Activated CD8-positive, alpha-beta T cell treated with anti-CD3 and anti-CD28 coated beads for 36 hours (primary cell): Measurements from ENCODE around the gene STEEP1. TPM values are rescaled to one million over a fixed set of nuclear protein-coding genes. Genes with fewer than 3 reads are reported as not detected.
A peak's percentile ranks its signal among the peaks of the same experiment; 100 is the strongest.
"Not testable (repeated sequence)": the region's sequence is repeated elsewhere in the genome, so short reads cannot be mapped to it uniquely, and the experiment has no call there.

Source experiments
- ATAC-seq: fragments of 200-7000 bp; cut with Tn5 transposase; one replicate; pipeline ENCODE4 v1.10.0; 2021; ENCODE audit warnings: mild to moderate bottlenecking, moderate library complexity
- CTCF ChIA-PET: fragments of 350-600 bp; sonication (Branson Sonifier 250); formaldehyde crosslinking; loops from one replicate; lab custom pipeline; 2021; ENCODE audit warnings: antibody characterized with exemption; lab: Charles Lee
- POLR2A ChIA-PET: fragments of 350-600 bp; sonication (Branson Sonifier 250); formaldehyde crosslinking; loops from one replicate; lab custom pipeline; 2021; ENCODE audit warnings: antibody characterized with exemption; lab: Charles Lee
- DNase-seq: peaks from one replicate; pipeline ENCODE4 v3.0.0-alpha.2; 2020
- H3K27ac Mint-ChIP-seq: one replicate; pipeline ENCODE4 v1.8.0; 2021; ENCODE audit warnings: mild to moderate bottlenecking, mixed read lengths
- H3K27me3 Mint-ChIP-seq: one replicate; pipeline ENCODE4 v1.8.0; 2021; ENCODE audit warnings: mixed read lengths
- H3K36me3 Mint-ChIP-seq: one replicate; pipeline ENCODE4 v1.8.0; 2021; ENCODE audit warnings: low read depth, mixed read lengths
- H3K4me1 Mint-ChIP-seq: one replicate; pipeline ENCODE4 v1.8.0; 2021; ENCODE audit warnings: low read depth, mixed read lengths
- H3K4me3 Mint-ChIP-seq: one replicate; pipeline ENCODE4 v1.8.0; 2021; ENCODE audit warnings: mild to moderate bottlenecking, moderate library complexity, mixed read lengths
- H3K9me3 Mint-ChIP-seq: one replicate; pipeline ENCODE4 v1.8.0; 2021; ENCODE audit warnings: mixed read lengths
- CTCF ChIP-seq: fragments of 200-600 bp; IDR thresholded peaks from one replicate; pipeline ENCODE4 v1.8.0; 2022; ENCODE audit warnings: antibody characterized with exemption, mild to moderate bottlenecking
- intact Hi-C: fragments of 100-400 bp; cut with micrococcal nuclease; formaldehyde crosslinking; loops from one replicate; pipeline ENCODE4 v1.10.0; 2022
- total RNA-seq, 2 experiments: library from RNA; stranded (reverse); gene quantifications; one replicate each; pipeline ENCODE4 v1.2.3, GENCODE V29; 2021

STEEP1 gene
- total RNA-seq, 2 experiments from 2014 or later, result 18.2 to 19.2 TPM

GRCh38 chrX:119505945-119506344 is 59.3 kb downstream of the STEEP1 start:
- Mint-ChIP-seq H3K27me3 (no peaks in the 10 kb centered on the region), H3K4me1 (peaks cover 15% of the 10 kb centered on the region), H3K27ac (no peak overlapping the region), H3K9me3 (no peaks in the 10 kb centered on the region), H3K36me3 (no peaks in the 10 kb centered on the region), H3K4me3 (no peak overlapping the region)
- no peak for TF ChIP-seq CTCF
- POLR2A ChIA-PET, result interaction anchor here (0.9 kb wide), 1 partner anchor 73 kb away, joined by 3 read pairs; no protein-coding TSS in a partner anchor
- intact Hi-C loops, result no loop called here
- CTCF ChIA-PET, result interaction anchor here (1.3 kb wide), 1 partner anchor 23 kb away, joined by 3 read pairs; no protein-coding TSS in a partner anchor
- DNase-seq, result no peak
- no peak for ATAC-seq

DNA sequence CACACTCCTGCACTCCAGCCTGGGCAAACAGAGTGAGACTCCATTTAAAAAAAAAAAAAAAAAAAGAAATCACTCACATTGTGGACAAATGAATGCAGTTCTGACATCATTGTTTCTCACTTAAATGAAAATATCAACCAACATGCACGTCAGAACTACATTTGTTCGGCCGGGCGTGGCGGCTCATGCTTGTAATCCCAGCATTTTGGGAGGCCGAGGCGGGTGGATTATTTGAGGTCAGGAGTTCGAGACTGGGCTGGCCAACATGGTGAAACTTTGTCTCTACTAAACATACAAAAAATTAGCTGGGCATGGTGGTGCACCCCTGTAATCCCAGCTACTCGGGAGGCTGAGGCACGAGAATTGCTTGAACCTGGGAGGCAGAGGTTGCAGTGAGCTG is 60.1 kb downstream of the STEEP1 start:
- peaks cover 15% of the 10 kb centered on the region for H3K4me1 Mint-ChIP-seq
- H3K4me3 Mint-ChIP-seq, H3K9me3 Mint-ChIP-seq, intact Hi-C loops, DNase-seq, H3K27me3 Mint-ChIP-seq, ATAC-seq, H3K27ac Mint-ChIP-seq, H3K36me3 Mint-ChIP-seq: not testable (repeated sequence)
- CTCF ChIA-PET, result interaction anchor here (1.3 to 2.9 kb wide), 2 partner anchors 11 to 22 kb away, joined by 3 to 9 read pairs; no protein-coding TSS in a partner anchor
- POLR2A ChIA-PET, result interaction anchor here (0.9 kb wide), 1 partner anchor 74 kb away, joined by 3 read pairs; no protein-coding TSS in a partner anchor

DNA sequence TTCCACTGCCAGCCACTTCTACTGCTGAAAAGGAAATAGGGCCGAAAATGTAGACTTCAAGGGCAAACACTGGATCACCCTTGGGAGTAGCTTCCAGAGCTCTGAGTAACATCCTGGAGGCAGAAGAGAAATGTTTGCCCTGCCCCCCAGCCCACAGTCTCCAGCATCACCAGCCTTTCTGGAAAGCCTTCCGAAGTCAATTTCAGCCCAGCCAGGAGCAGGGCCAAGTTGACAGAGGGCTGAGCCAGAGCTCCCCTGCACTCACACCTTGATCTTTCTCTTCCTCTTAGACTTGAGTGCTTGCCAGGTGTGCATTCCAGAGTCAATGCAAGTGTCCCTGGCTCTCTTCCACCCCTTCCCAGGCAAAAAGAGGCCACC is 61.7 kb downstream of the STEEP1 start:
- H3K36me3 Mint-ChIP-seq, result no peaks in the 10 kb centered on the region
- intact Hi-C loops, result no loop called here
- ChIA-PET CTCF (interaction anchor here (1.3 to 2.9 kb wide), 3 partner anchors 9 to 21 kb away, joined by 3 to 9 read pairs (median 9); no protein-coding TSS in a partner anchor), POLR2A (no interaction called here)
- no peak for ATAC-seq
- H3K4me1 Mint-ChIP-seq, result peaks cover 15% of the 10 kb centered on the region
- no peaks in the 10 kb centered on the region for H3K27me3 Mint-ChIP-seq
- H3K27ac Mint-ChIP-seq, result no peak overlapping the region
- no peak for TF ChIP-seq CTCF
- H3K9me3 Mint-ChIP-seq, result no peaks in the 10 kb centered on the region
- no peak for DNase-seq
- H3K4me3 Mint-ChIP-seq, result no peak overlapping the region

DNA sequence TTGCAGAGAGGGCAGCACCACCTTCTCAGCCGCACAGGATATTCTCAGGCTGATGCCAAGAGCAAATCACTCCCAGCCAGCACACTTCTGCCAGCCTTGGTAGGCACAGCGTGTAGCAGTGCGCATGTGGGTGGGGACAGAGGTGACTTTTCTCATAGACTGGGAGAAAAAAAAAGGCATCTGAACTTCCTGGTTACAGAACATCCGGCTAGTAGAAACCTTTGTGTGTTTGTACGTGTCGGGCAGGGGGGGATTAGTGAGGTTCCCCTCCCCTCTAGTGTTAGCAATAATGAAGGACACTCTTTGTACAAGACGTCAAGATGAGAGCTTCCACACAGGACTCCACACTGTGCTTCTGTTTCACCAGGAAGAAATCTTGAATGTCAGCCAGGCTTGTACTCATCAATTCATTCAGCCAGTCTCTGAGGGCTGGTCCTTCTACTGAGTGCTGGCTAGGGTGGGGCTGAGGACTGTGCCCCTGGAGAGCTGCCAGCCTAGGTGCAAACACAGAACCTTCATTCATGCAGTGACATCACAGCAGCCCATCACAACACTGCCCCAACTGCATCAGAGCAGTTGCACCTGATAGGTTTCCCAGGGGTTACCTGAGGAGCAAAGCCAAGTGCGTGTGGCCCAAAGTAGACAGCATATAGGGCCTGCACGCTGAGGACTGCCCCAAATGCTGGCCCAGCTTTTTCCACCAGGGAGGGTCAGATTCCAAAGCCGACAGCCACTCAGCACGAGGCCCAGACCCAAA is 62.3 kb downstream of the STEEP1 start:
- Mint-ChIP-seq H3K27me3 (no peaks in the 10 kb centered on the region), H3K4me1 (peaks cover 15% of the 10 kb centered on the region), H3K4me3 (no peak overlapping the region), H3K27ac (peak overlapping the region; percentile 78), H3K9me3 (no peaks in the 10 kb centered on the region), H3K36me3 (no peaks in the 10 kb centered on the region)
- ChIA-PET CTCF (interaction anchor here (2.2 to 2.9 kb wide), 2 partner anchors 14 to 20 kb away, joined by 9 read pairs; no protein-coding TSS in a partner anchor), POLR2A (no interaction called here)
- intact Hi-C loops, result no loop called here
- no peak for TF ChIP-seq CTCF
- ATAC-seq (peak; percentile 83), DNase-seq (peak; percentile 44)

GRCh38 chrX:119501511-119502148 is 63.6 kb downstream of the STEEP1 start:
- no peaks in the 10 kb centered on the region for H3K27me3 Mint-ChIP-seq
- H3K4me1 Mint-ChIP-seq, result peaks cover 15% of the 10 kb centered on the region
- H3K36me3 Mint-ChIP-seq, result no peaks in the 10 kb centered on the region
- no peaks in the 10 kb centered on the region for H3K9me3 Mint-ChIP-seq
- TF ChIP-seq CTCF, result no peak
- intact Hi-C loops, result no loop called here
- H3K27ac Mint-ChIP-seq, result peak overlapping the region; percentile 78
- DNase-seq (no peak), ATAC-seq (no peak)
- CTCF ChIA-PET, result interaction anchor here (0.7 to 1.7 kb wide), 3 partner anchors 12 to 18 kb away, joined by 3 to 8 read pairs (median 3); no protein-coding TSS in a partner anchor
- POLR2A ChIA-PET, result no interaction called here
- H3K4me3 Mint-ChIP-seq, result no peak overlapping the region
